Activated naive CD8-positive, alpha-beta T cell treated with anti-CD3 and anti-CD28 coated beads, Interleukin-2, amount 50 U/mL, for 24 hours (primary cell): ENCODE data around the gene CEL.
"Not testable (repeated sequence)": the region's sequence is repeated elsewhere in the genome, so short reads cannot be mapped to it uniquely, and the experiment has no call there.

Source experiments
- ATAC-seq: fragments of 150-1000 bp; cut with Tn5 transposase; one replicate; pipeline ENCODE4 v1.10.0; 2021
- DNase-seq: peaks from one replicate; pipeline ENCODE4 v3.0.0; 2021
- H3K27ac Mint-ChIP-seq: one replicate; pipeline ENCODE4 v1.8.0; 2021; ENCODE audit warnings: mild to moderate bottlenecking, mixed read lengths
- H3K27me3 Mint-ChIP-seq: one replicate; pipeline ENCODE4 v1.8.0; 2021; ENCODE audit warnings: mixed read lengths
- H3K36me3 Mint-ChIP-seq: one replicate; pipeline ENCODE4 v1.8.0; 2021; ENCODE audit warnings: low read depth, mixed read lengths
- H3K4me1 Mint-ChIP-seq: one replicate; pipeline ENCODE4 v1.8.0; 2021; ENCODE audit warnings: mixed read lengths
- H3K4me3 Mint-ChIP-seq: one replicate; pipeline ENCODE4 v1.8.0; 2021; ENCODE audit warnings: mild to moderate bottlenecking, moderate library complexity, mixed read lengths
- H3K9me3 Mint-ChIP-seq: one replicate; pipeline ENCODE4 v1.8.0; 2021; ENCODE audit warnings: mixed read lengths

CEL gene

GRCh38 chr9:133080161-133080560 lies 18.4 kb downstream of the CEL start:
- ATAC-seq (no peak), DNase-seq (no peak)
- H3K27me3 Mint-ChIP-seq = peaks cover 4% of the 10 kb centered on the region
- no peaks in the 10 kb centered on the region for H3K4me1 Mint-ChIP-seq
- H3K27ac Mint-ChIP-seq = no peak overlapping the region
- no peak overlapping the region for H3K4me3 Mint-ChIP-seq
- no peaks in the 10 kb centered on the region for H3K9me3 Mint-ChIP-seq
- H3K36me3 Mint-ChIP-seq = no peaks in the 10 kb centered on the region

- H3K4me3 Mint-ChIP-seq, H3K36me3 Mint-ChIP-seq, DNase-seq, H3K9me3 Mint-ChIP-seq, H3K27ac Mint-ChIP-seq, H3K4me1 Mint-ChIP-seq, H3K27me3 Mint-ChIP-seq: not testable (repeated sequence)
- ATAC-seq = peak; percentile 30
Measured at GRCh38 chr9:133080786-133081779, 19.3 kb downstream of the CEL start.

GRCh38 chr9:133081957-133082644 lies 20.3 kb downstream of the CEL start:
- not testable (repeated sequence) for ATAC-seq, H3K9me3 Mint-ChIP-seq, H3K36me3 Mint-ChIP-seq, H3K4me3 Mint-ChIP-seq, H3K4me1 Mint-ChIP-seq, H3K27me3 Mint-ChIP-seq, DNase-seq, H3K27ac Mint-ChIP-seq

GRCh38 chr9:133083688-133084087 lies 21.9 kb downstream of the CEL start:
- not testable (repeated sequence) for H3K27ac Mint-ChIP-seq, ATAC-seq, DNase-seq, H3K27me3 Mint-ChIP-seq, H3K4me3 Mint-ChIP-seq, H3K9me3 Mint-ChIP-seq, H3K4me1 Mint-ChIP-seq, H3K36me3 Mint-ChIP-seq

- H3K9me3 Mint-ChIP-seq, H3K36me3 Mint-ChIP-seq, H3K4me3 Mint-ChIP-seq, ATAC-seq, DNase-seq, H3K27ac Mint-ChIP-seq, H3K27me3 Mint-ChIP-seq, H3K4me1 Mint-ChIP-seq: not testable (repeated sequence)
Measured at GRCh38 chr9:133086212-133086860, 24.6 kb downstream of the CEL start.

- Mint-ChIP-seq H3K36me3 (no peaks in the 10 kb centered on the region), H3K4me3 (no peak overlapping the region), H3K4me1 (no peaks in the 10 kb centered on the region), H3K27me3 (no peaks in the 10 kb centered on the region), H3K9me3 (no peaks in the 10 kb centered on the region), H3K27ac (no peak overlapping the region)
- no peak for ATAC-seq
- DNase-seq = no peak
Measured at GRCh38 chr9:133086894-133087293, 25.1 kb downstream of the CEL start.

- no peak overlapping the region for H3K4me3 Mint-ChIP-seq
- H3K27me3 Mint-ChIP-seq = no peaks in the 10 kb centered on the region
- ATAC-seq = no peak
Measured at GRCh38 chr9:133087429-133088145, 25.8 kb downstream of the CEL start.

GRCh38 chr9:133088146-133088750 lies 26.5 kb downstream of the CEL start:
- no peaks in the 10 kb centered on the region for H3K36me3 Mint-ChIP-seq
- H3K4me3 Mint-ChIP-seq = no peak overlapping the region
- no peaks in the 10 kb centered on the region for H3K4me1 Mint-ChIP-seq
- ATAC-seq = no peak
- no peak overlapping the region for H3K27ac Mint-ChIP-seq
- no peaks in the 10 kb centered on the region for H3K9me3 Mint-ChIP-seq
- no peaks in the 10 kb centered on the region for H3K27me3 Mint-ChIP-seq
- no peak for DNase-seq

More at GRCh38 chr9:133087429-133088145, 25.8 kb downstream of the CEL start:
- H3K27ac Mint-ChIP-seq = no peak overlapping the region
- no peak for DNase-seq
- no peaks in the 10 kb centered on the region for H3K36me3 Mint-ChIP-seq
- H3K9me3 Mint-ChIP-seq = no peaks in the 10 kb centered on the region
- H3K4me1 Mint-ChIP-seq = no peaks in the 10 kb centered on the region

GRCh38 chr9:133088756-133089155 lies 27.0 kb downstream of the CEL start:
- Mint-ChIP-seq H3K27me3 (no peaks in the 10 kb centered on the region), H3K36me3 (no peaks in the 10 kb centered on the region), H3K4me1 (no peaks in the 10 kb centered on the region), H3K4me3 (no peak overlapping the region), H3K27ac (no peak overlapping the region), H3K9me3 (no peaks in the 10 kb centered on the region)
- DNase-seq (no peak), ATAC-seq (no peak)

- ATAC-seq (no peak), DNase-seq (no peak)
- no peak overlapping the region for H3K4me3 Mint-ChIP-seq
- H3K4me1 Mint-ChIP-seq = no peaks in the 10 kb centered on the region
- H3K27me3 Mint-ChIP-seq = no peaks in the 10 kb centered on the region
- no peaks in the 10 kb centered on the region for H3K36me3 Mint-ChIP-seq
- H3K9me3 Mint-ChIP-seq = no peaks in the 10 kb centered on the region
- no peak overlapping the region for H3K27ac Mint-ChIP-seq
Measured at GRCh38 chr9:133089271-133089671, 27.5 kb downstream of the CEL start.

GRCh38 chr9:133090187-133090586 lies 28.4 kb downstream of the CEL start:
- DNase-seq (no peak), ATAC-seq (no peak)
- Mint-ChIP-seq H3K9me3 (peaks cover 6% of the 10 kb centered on the region), H3K27me3 (no peaks in the 10 kb centered on the region), H3K4me3 (no peak overlapping the region), H3K27ac (no peak overlapping the region), H3K4me1 (no peaks in the 10 kb centered on the region), H3K36me3 (no peaks in the 10 kb centered on the region)

- Mint-ChIP-seq H3K9me3 (peaks cover 6% of the 10 kb centered on the region), H3K27me3 (no peaks in the 10 kb centered on the region), H3K36me3 (peaks cover 3% of the 10 kb centered on the region), H3K27ac (no peak overlapping the region), H3K4me3 (no peak overlapping the region), H3K4me1 (no peaks in the 10 kb centered on the region)
- ATAC-seq = no peak
- no peak for DNase-seq
Measured at GRCh38 chr9:133090752-133091385, 29.1 kb downstream of the CEL start.

- H3K27me3 Mint-ChIP-seq, DNase-seq, ATAC-seq, H3K27ac Mint-ChIP-seq, H3K4me3 Mint-ChIP-seq, H3K4me1 Mint-ChIP-seq: not testable (repeated sequence)
- H3K36me3 Mint-ChIP-seq = peaks cover 36% of the 10 kb centered on the region
- H3K9me3 Mint-ChIP-seq = peaks cover 15% of the 10 kb centered on the region
Measured at GRCh38 chr9:133094351-133094750, 32.6 kb downstream of the CEL start.
